Cardiac muscle cell (in vitro differentiated cells and primary cell): ENCODE data around the gene APOC4. TPM values are rescaled to one million over a fixed set of nuclear protein-coding genes. Genes with fewer than 3 reads are reported as not detected.

Experiments
- DNase-seq, 2 donors: peaks; one replicate each; pipeline versions ENCODE4 v3.0.0 to v3.0.0-alpha.2; 2010 to 2017; ENCODE audit warnings: low read depth in 1 of 2, low spot score in 1 of 2
- H3K27ac ChIP-seq: fragments of 200-600 bp; sonication (generic); 2 replicates; pipeline ENCODE4 v1.5.1; 2016
- H3K27me3 ChIP-seq: fragments of 200-600 bp; sonication (generic); 2 replicates; pipeline ENCODE4 v1.6.0; 2016; ENCODE audit warnings: control low read depth
- H3K36me3 ChIP-seq: fragments of 200-600 bp; sonication (generic); 2 replicates; pipeline ENCODE4 v1.5.1; 2016; ENCODE audit warnings: control low read depth
- H3K4me1 ChIP-seq: fragments of 200-600 bp; sonication (generic); 2 replicates; pipeline ENCODE4 v1.8.1; 2017; ENCODE audit warnings: low read depth, mild to moderate bottlenecking, mixed run types
- H3K4me3 ChIP-seq: fragments of 200-600 bp; sonication (generic); 2 replicates; pipeline ENCODE4 v1.5.1; 2016; ENCODE audit warnings: mild to moderate bottlenecking
- H3K9me3 ChIP-seq: fragments of 200-600 bp; sonication (generic); 2 replicates; pipeline ENCODE4 v1.5.1; 2017; ENCODE audit warnings: low read depth, mild to moderate bottlenecking, control low read depth
- polyA plus RNA-seq: library from polyadenylated mRNA; unstranded; fragments of >200 nt; fragmentation: Nextera tagmentation; extraction: Ambion mirVana; gene quantifications from 2 replicates; pipeline ENCODE4 v1.2.1, GENCODE V29; 2016
- total RNA-seq: library from RNA; depleted of rRNA; stranded (reverse); fragments of >200 nt; gene quantifications from 2 replicates; pipeline ENCODE4 v1.2.3, GENCODE V29; 2016
- TF ChIP-seq, protein P1 (sequence below): IDR thresholded peaks from 2 replicates; pipeline ENCODE4 v1.5.1; 2012; ENCODE audit warnings: low read depth, mild to moderate bottlenecking, low read length

The APOC4 gene
- total and polyA plus RNA-seq, 2 experiments from 2014 or later: not detected

GRCh38 chr19:44993926-44994537, 52.0 kb downstream of the APOC4 start:
- Histone ChIP-seq H3K4me1 (no peaks in the 10 kb centered on the region), H3K9me3 (no peaks in the 10 kb centered on the region), H3K27ac (no peak overlapping the region), H3K36me3 (peaks cover 15% of the 10 kb centered on the region), H3K4me3 (no peak overlapping the region), H3K27me3 (no peaks in the 10 kb centered on the region)
- DNase-seq: no peak
- TF ChIP-seq, protein P1, sequence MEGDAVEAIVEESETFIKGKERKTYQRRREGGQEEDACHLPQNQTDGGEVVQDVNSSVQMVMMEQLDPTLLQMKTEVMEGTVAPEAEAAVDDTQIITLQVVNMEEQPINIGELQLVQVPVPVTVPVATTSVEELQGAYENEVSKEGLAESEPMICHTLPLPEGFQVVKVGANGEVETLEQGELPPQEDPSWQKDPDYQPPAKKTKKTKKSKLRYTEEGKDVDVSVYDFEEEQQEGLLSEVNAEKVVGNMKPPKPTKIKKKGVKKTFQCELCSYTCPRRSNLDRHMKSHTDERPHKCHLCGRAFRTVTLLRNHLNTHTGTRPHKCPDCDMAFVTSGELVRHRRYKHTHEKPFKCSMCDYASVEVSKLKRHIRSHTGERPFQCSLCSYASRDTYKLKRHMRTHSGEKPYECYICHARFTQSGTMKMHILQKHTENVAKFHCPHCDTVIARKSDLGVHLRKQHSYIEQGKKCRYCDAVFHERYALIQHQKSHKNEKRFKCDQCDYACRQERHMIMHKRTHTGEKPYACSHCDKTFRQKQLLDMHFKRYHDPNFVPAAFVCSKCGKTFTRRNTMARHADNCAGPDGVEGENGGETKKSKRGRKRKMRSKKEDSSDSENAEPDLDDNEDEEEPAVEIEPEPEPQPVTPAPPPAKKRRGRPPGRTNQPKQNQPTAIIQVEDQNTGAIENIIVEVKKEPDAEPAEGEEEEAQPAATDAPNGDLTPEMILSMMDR: no peak

Other genes starting within 250 kb of the APOC4 start
- gene CEACAM16, start 243.1 kb upstream of the APOC4 start, total RNA-seq: not detected in 2 replicates
- gene CEACAM16, start 243.1 kb upstream of the APOC4 start, polyA plus RNA-seq: not detected in 2 replicates
- gene BCL3, start 193.5 kb upstream of the APOC4 start, total RNA-seq: 10.5 and 12.4 TPM in 2 replicates
- 15.3 and 19.5 TPM in 2 replicates for gene BCL3, start 193.5 kb upstream of the APOC4 start, polyA plus RNA-seq
- gene CBLC, start 164.3 kb upstream of the APOC4 start, total RNA-seq: not detected in 2 replicates
- gene CBLC, start 164.3 kb upstream of the APOC4 start, polyA plus RNA-seq: 0.11 TPM in 1 of 2 replicates, not detected in the other
- 338 TPM in 2 replicates for gene BCAM, start 133.1 kb upstream of the APOC4 start, total RNA-seq
- gene BCAM, start 133.1 kb upstream of the APOC4 start, polyA plus RNA-seq: 41.4 and 56.1 TPM in 2 replicates
- 135 and 144 TPM in 2 replicates for gene NECTIN2, start 95.9 kb upstream of the APOC4 start, total RNA-seq
- 155 and 156 TPM in 2 replicates for gene NECTIN2, start 95.9 kb upstream of the APOC4 start, polyA plus RNA-seq
- 119 and 150 TPM in 2 replicates for gene TOMM40, start 51.0 kb upstream of the APOC4 start, total RNA-seq
- gene TOMM40, start 51.0 kb upstream of the APOC4 start, polyA plus RNA-seq: 135 and 172 TPM in 2 replicates
- 908 and 1,026 TPM in 2 replicates for gene APOE, start 36.4 kb upstream of the APOC4 start, total RNA-seq
- 517 and 749 TPM in 2 replicates for gene APOE, start 36.4 kb upstream of the APOC4 start, polyA plus RNA-seq
- gene APOC1, start 27.6 kb upstream of the APOC4 start, total RNA-seq: 13.0 and 27.1 TPM in 2 replicates
- gene APOC1, start 27.6 kb upstream of the APOC4 start, polyA plus RNA-seq: 20.1 and 22.7 TPM in 2 replicates
- gene APOC2, start 3.8 kb downstream of the APOC4 start, total RNA-seq: not detected in 2 replicates
- gene APOC2, start 3.8 kb downstream of the APOC4 start, polyA plus RNA-seq: 0.98 TPM in 1 of 2 replicates, not detected in the other
- 59.6 and 76.4 TPM in 2 replicates for gene CLPTM1, start 13.1 kb downstream of the APOC4 start, total RNA-seq
- 48.2 and 71.4 TPM in 2 replicates for gene CLPTM1, start 13.1 kb downstream of the APOC4 start, polyA plus RNA-seq
- 3.1 TPM in 2 replicates for gene RELB, start 59.2 kb downstream of the APOC4 start, total RNA-seq
- gene RELB, start 59.2 kb downstream of the APOC4 start, polyA plus RNA-seq: 1.3 and 2.3 TPM in 2 replicates
- 45.5 and 149 TPM in 2 replicates for gene CLASRP, start 96.8 kb downstream of the APOC4 start, total RNA-seq
- gene CLASRP, start 96.8 kb downstream of the APOC4 start, polyA plus RNA-seq: 35.5 and 41.7 TPM in 2 replicates
- 0.85 and 3.4 TPM in 2 replicates for gene ZNF296, start 134.2 kb downstream of the APOC4 start, total RNA-seq
- 1.6 and 3.5 TPM in 2 replicates for gene ZNF296, start 134.2 kb downstream of the APOC4 start, polyA plus RNA-seq
- 30.3 and 64.2 TPM in 2 replicates for gene GEMIN7, start 137.0 kb downstream of the APOC4 start, total RNA-seq
- gene GEMIN7, start 137.0 kb downstream of the APOC4 start, polyA plus RNA-seq: 77.9 and 81.3 TPM in 2 replicates
- 51.8 and 64.9 TPM in 2 replicates for gene PPP1R37, start 150.9 kb downstream of the APOC4 start, total RNA-seq
- 11.8 and 12.4 TPM in 2 replicates for gene PPP1R37, start 150.9 kb downstream of the APOC4 start, polyA plus RNA-seq
- 1.1 and 3.3 TPM in 2 replicates for gene NKPD1, start 218.7 kb downstream of the APOC4 start, total RNA-seq
- 1.0 and 2.9 TPM in 2 replicates for gene NKPD1, start 218.7 kb downstream of the APOC4 start, polyA plus RNA-seq
- gene TRAPPC6A, start 236.0 kb downstream of the APOC4 start, total RNA-seq: 67.4 and 123 TPM in 2 replicates
- gene TRAPPC6A, start 236.0 kb downstream of the APOC4 start, polyA plus RNA-seq: 155 and 227 TPM in 2 replicates
- gene BLOC1S3, start 236.5 kb downstream of the APOC4 start, total RNA-seq: 4.8 and 6.5 TPM in 2 replicates
- 8.2 and 9.6 TPM in 2 replicates for gene BLOC1S3, start 236.5 kb downstream of the APOC4 start, polyA plus RNA-seq